GM19468 (cell line): ENCODE results near the gene DHCR24.

Source experiments
- ATAC-seq: cut with Tn5 transposase; IDR thresholded peaks from one replicate; pipeline ENCODE4 v1.9.1; 2021; ENCODE audit warnings: mild to moderate bottlenecking, moderate library complexity, moderate number of reproducible peaks; ENCODE audit not compliant: unreplicated experiment; ENCODE audit errors: extremely low read depth

DHCR24 gene

DNA sequence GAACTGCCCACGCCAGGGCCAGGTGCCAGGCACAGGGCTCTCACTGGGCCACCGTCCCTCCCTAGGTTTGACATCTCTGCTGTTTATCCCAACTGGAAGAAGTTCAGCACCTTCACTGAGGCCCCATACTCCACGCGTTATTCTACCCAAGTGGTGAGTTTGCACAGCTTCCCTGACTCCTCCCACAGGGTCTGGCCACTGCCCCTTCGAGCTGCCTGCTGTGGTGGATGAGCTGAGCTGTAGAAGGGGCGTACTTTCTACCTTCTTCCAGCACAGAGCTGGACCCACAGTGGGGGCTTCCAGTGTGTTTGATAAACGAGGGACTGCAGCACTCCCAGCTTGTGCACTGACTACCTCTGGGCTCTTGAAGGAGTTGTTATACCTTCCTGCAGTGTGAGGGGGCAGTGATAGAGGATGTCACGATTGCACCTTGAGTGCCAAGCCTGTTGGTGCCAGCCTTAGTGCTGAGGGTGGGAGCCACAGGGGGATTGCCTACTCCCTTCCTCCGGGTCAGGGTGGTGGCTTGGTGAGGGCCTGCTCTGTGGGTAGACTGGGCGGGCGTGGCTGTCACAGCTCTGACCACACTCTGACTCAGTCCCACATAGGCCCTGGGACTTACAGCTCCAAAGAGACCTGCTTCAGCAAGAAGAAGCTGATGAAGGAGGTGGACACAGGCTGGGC lies 79.9 kb downstream of the DHCR24 start:
- ATAC-seq, result no peak

DNA sequence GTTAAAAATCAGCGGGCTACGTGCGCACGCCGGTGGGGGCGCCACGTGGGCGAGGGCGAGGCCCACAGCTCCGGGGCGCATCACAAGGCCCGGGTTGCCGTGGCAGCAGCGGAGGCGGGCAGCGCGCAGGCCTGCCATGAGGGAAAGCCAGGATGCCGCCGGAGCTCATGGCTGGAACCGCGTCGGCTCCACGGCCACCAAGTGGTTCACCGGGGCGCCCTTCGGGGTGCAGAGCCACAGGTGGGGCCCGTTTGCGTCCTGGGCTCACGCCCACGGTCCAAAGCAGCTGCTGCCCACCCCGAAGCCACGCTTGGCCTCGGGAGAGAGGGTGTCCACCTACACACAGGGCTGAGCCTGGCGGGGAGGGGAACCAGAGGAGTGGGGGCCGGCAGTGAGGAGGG lies 81.0 kb downstream of the DHCR24 start:
- no peak for ATAC-seq

DNA sequence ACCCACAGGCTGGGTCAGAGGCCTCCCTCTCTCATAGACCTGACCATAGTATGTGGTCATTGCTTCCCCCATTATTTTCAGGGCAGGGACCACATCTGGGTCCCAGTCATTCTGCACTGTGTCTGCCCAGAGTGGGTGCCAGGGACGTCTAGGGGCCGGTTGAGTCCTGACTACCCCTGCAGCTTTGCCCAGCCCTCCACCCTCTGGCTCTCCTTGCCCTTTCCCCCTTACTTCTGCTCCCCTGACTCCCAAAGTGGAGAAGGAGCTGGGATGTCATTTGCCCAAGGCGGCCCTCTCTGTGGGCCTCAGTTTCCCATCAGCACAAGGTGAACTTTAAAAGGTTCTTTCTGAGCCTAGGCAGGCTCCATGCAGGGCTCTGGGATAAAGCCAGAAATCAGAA lies 81.5 kb downstream of the DHCR24 start:
- no peak for ATAC-seq

DNA sequence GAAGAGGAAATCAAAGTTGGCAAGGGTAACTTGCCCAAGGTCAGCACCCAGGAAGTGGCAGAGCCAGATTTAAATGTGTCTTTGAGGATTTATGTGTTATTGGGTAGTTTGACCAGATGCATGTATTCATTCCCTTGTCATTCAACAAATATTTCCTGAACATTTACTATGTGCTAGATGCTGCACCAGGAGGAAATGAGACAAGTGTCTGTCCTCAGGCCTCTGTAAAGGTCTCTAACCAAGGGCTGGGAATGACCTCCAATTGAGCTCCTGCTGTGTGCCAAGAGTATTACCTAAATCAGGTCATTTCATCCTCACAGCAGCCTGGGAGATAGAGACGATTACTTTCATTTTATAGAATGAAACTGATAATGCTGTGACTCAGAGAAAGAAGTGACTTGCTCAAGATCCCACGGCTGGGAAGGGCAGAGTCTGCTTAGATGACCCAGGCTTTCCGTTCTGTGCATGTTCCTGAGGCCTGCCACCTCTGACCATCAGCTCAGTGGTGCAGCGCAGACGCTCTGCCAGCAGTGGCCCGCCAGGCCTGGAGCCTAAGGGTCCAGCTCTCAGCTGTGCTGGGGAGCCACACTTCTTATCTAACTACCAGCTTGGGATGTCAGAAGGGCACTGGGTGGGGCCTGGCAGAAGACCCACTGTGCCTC lies 82.4 kb downstream of the DHCR24 start:
- no peak for ATAC-seq

- ATAC-seq, result no peak
Observed at GRCh38 chr1:54803761-54804470, 83.1 kb downstream of the DHCR24 start.

DNA sequence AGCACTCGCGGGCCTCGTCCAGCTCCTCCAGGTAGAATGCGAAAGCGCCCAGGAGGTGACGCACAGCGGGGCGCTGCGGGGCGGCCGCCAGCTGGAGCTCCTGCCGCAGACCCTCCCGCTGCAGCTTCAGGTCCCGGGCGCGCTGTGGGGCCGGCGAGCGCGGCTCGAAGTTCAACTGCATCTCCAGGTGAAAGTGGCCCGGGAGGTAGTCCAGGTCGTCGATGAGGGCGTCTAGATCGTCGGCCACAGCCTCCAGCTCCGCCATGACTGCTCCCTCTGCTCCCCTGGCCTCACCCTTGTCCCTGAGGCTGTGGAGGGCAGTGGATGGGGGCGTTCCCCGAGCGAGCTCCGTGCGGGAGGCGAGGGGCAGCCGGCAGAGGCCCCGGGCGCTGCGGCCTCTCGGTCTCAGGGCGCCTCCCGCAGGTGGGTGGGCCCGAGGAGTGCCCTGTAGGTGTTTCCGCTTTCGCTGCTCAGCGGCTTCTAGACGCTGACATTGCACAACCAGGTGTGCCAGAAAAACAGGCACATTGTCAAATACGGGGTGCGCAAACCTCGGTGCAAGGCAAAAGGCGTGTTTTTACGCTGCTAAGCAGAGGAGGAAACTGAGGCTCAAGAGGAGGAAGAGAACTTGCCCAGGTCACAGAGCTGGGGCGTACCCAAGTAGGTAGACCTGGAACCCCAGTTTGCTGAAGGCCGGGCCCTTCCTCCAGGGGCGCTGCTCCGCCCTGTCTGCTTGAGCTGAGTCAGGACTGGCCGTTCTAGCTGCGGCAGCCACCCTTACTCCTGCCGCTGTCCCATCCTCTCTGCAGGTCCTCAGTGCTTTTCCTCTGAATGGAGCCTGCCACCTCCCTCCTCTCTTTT lies 85.9 kb downstream of the DHCR24 start, which contains the start of gene TTC22:
Gene TTC22, minus strand, starts transcription at position 425 of the 861 bp plus-strand sequence. Its CDS starts 160 bp downstream, at position 265.
- peak; percentile 82 for ATAC-seq

- ATAC-seq, result no peak
Observed at GRCh38 chr1:54800041-54800898, 86.7 kb downstream of the DHCR24 start.
